WTC11 (cell line): ENCODE data around the gene SLC38A10. TPM values are rescaled to one million over a fixed set of nuclear protein-coding genes. Genes with fewer than 3 reads are reported as not detected.

Experiments
- ATAC-seq: fragments of 200-7000 bp; cut with Tn5 transposase; 2 replicates; pipeline ENCODE4 v1.10.0; 2021; ENCODE audit warnings: mild to moderate bottlenecking, moderate library complexity
- CTCF ChIA-PET: fragments of 300-600 bp; sonication (Branson Sonifier 250); formaldehyde crosslinking; loops from one replicate; lab custom pipeline; 2021; ENCODE audit warnings: antibody characterized with exemption; lab: Charles Lee
- POLR2A ChIA-PET: fragments of 350-600 bp; sonication (Branson Sonifier 250); formaldehyde crosslinking; loops from one replicate; lab custom pipeline; 2021; ENCODE audit warnings: antibody characterized with exemption; lab: Charles Lee
- DNase-seq: peaks from one replicate; pipeline ENCODE4 v3.0.0; 2021; ENCODE audit warnings: low spot score
- H3K27ac Mint-ChIP-seq: 2 replicates; pipeline ENCODE4 v1.8.0; 2021; ENCODE audit warnings: mixed read lengths
- H3K27me3 Mint-ChIP-seq: 2 replicates; pipeline ENCODE4 v1.8.0; 2021; ENCODE audit warnings: low read depth, mild to moderate bottlenecking, moderate library complexity, mixed read lengths
- H3K36me3 Mint-ChIP-seq: 2 replicates; pipeline ENCODE4 v1.8.0; 2021; ENCODE audit warnings: mixed read lengths
- H3K4me1 Mint-ChIP-seq: 2 replicates; pipeline ENCODE4 v1.8.0; 2022; ENCODE audit warnings: mixed read lengths
- H3K4me3 Mint-ChIP-seq: 2 replicates; pipeline ENCODE4 v1.8.0; 2021; ENCODE audit warnings: mild to moderate bottlenecking, moderate library complexity, mixed read lengths
- H3K9me3 Mint-ChIP-seq: 2 replicates; pipeline ENCODE4 v1.8.0; 2021; ENCODE audit warnings: mixed read lengths
- ATF1 ChIP-seq: sonication (generic); formaldehyde crosslinking; IDR thresholded peaks from 2 replicates; pipeline ENCODE4 v1.8.1; 2023; ENCODE audit warnings: mild to moderate bottlenecking, moderate library complexity, missing genetic modification reagents
- ELF4 ChIP-seq: sonication (generic); formaldehyde crosslinking; IDR thresholded peaks from 2 replicates; pipeline ENCODE4 v1.8.1; 2022; ENCODE audit warnings: low read depth, mild to moderate bottlenecking, moderate library complexity, missing genetic modification reagents
- EMX1 ChIP-seq: fragments of 250-450 bp; sonication (Bioruptor Pico); IDR thresholded peaks from 2 replicates; pipeline ENCODE4 v1.8.0; 2021; ENCODE audit warnings: mild to moderate bottlenecking
- FOXP1 ChIP-seq: sonication (generic); formaldehyde crosslinking; IDR thresholded peaks from 2 replicates; pipeline ENCODE4 v1.8.0; 2022; ENCODE audit warnings: missing genetic modification reagents, mild to moderate bottlenecking, moderate library complexity, borderline replicate concordance
- GABPB1 ChIP-seq: sonication (generic); formaldehyde crosslinking; IDR thresholded peaks from 2 replicates; pipeline ENCODE4 v1.8.1; 2023; ENCODE audit warnings: mild to moderate bottlenecking, missing genetic modification reagents
- GRHL2 ChIP-seq: fragments of 250-450 bp; sonication (Bioruptor Pico); IDR thresholded peaks from 2 replicates; pipeline ENCODE4 v1.8.0; 2022; ENCODE audit warnings: mild to moderate bottlenecking, moderate library complexity; ENCODE audit not compliant: insufficient replicate concordance, severe bottlenecking
- JUN ChIP-seq: sonication (generic); formaldehyde crosslinking; IDR thresholded peaks from 2 replicates; pipeline ENCODE4 v1.8.0; 2023; ENCODE audit warnings: mild to moderate bottlenecking, missing genetic modification reagents
- NFE2L1 ChIP-seq: sonication (generic); formaldehyde crosslinking; IDR thresholded peaks from 2 replicates; pipeline ENCODE4 v1.8.1; 2023; ENCODE audit warnings: missing genetic modification reagents
- NFYB ChIP-seq: sonication (generic); formaldehyde crosslinking; conservative IDR thresholded peaks from 2 replicates; pipeline ENCODE4 v1.8.0; 2022; ENCODE audit warnings: low read depth, missing genetic modification reagents
- TCF7 ChIP-seq: sonication (generic); formaldehyde crosslinking; IDR thresholded peaks from 2 replicates; pipeline ENCODE4 v1.8.0; 2022; ENCODE audit warnings: mild to moderate bottlenecking, low read depth, missing genetic modification reagents, moderate library complexity
- TEAD4 ChIP-seq: sonication (generic); formaldehyde crosslinking; IDR thresholded peaks from 2 replicates; pipeline ENCODE4 v1.8.0; 2022; ENCODE audit warnings: mild to moderate bottlenecking, missing genetic modification reagents
- ZNF423 ChIP-seq: fragments of 250-450 bp; sonication (Bioruptor Pico); IDR thresholded peaks from 2 replicates; pipeline ENCODE4 v2.1.2; 2022; ENCODE audit warnings: mild to moderate bottlenecking, moderate library complexity
- total RNA-seq: library from RNA; stranded (reverse); gene quantifications from 3 replicates; pipeline ENCODE4 v1.2.3, GENCODE V29; 2021
- TF ChIP-seq, protein P1 (sequence below): sonication (generic); formaldehyde crosslinking; IDR thresholded peaks from 2 replicates; pipeline ENCODE4 v1.8.1; 2023; ENCODE audit warnings: mild to moderate bottlenecking, missing genetic modification reagents, moderate library complexity
- TF ChIP-seq, protein P2 (sequence below): sonication (generic); formaldehyde crosslinking; IDR thresholded peaks from 2 replicates; pipeline ENCODE4 v1.8.0; 2022; ENCODE audit warnings: mild to moderate bottlenecking, missing genetic modification reagents
- TF ChIP-seq, protein P3 (sequence below): sonication (generic); formaldehyde crosslinking; IDR thresholded peaks from 2 replicates; pipeline ENCODE4 v1.8.0; 2022; ENCODE audit warnings: mild to moderate bottlenecking, missing genetic modification reagents
- TF ChIP-seq, protein P4 (sequence below): sonication (generic); formaldehyde crosslinking; IDR thresholded peaks from 2 replicates; pipeline ENCODE4 v1.8.1; 2023; ENCODE audit warnings: mild to moderate bottlenecking, missing genetic modification reagents
- TF ChIP-seq, protein P5 (sequence below): sonication (generic); formaldehyde crosslinking; IDR thresholded peaks from 2 replicates; pipeline ENCODE4 v1.8.1; 2022; ENCODE audit warnings: mild to moderate bottlenecking, moderate library complexity, missing genetic modification reagents
- TF ChIP-seq, protein P6 (sequence below): fragments of 250-450 bp; sonication (Bioruptor Pico); conservative IDR thresholded peaks from 2 replicates; pipeline ENCODE4 v1.9.0; 2021; ENCODE audit warnings: mild to moderate bottlenecking
- TF ChIP-seq, protein P7 (sequence below): fragments of 250-450 bp; sonication (Bioruptor Pico); IDR thresholded peaks from 2 replicates; pipeline ENCODE4 v1.8.0; 2021; ENCODE audit warnings: mild to moderate bottlenecking
- TF ChIP-seq, protein P8 (sequence below): sonication (generic); formaldehyde crosslinking; conservative IDR thresholded peaks from 2 replicates; pipeline ENCODE4 v1.8.1; 2022; ENCODE audit warnings: mild to moderate bottlenecking, missing genetic modification reagents

The SLC38A10 gene
- total RNA-seq, 1 experiment from 2014 or later: 47.0 TPM

DNA sequence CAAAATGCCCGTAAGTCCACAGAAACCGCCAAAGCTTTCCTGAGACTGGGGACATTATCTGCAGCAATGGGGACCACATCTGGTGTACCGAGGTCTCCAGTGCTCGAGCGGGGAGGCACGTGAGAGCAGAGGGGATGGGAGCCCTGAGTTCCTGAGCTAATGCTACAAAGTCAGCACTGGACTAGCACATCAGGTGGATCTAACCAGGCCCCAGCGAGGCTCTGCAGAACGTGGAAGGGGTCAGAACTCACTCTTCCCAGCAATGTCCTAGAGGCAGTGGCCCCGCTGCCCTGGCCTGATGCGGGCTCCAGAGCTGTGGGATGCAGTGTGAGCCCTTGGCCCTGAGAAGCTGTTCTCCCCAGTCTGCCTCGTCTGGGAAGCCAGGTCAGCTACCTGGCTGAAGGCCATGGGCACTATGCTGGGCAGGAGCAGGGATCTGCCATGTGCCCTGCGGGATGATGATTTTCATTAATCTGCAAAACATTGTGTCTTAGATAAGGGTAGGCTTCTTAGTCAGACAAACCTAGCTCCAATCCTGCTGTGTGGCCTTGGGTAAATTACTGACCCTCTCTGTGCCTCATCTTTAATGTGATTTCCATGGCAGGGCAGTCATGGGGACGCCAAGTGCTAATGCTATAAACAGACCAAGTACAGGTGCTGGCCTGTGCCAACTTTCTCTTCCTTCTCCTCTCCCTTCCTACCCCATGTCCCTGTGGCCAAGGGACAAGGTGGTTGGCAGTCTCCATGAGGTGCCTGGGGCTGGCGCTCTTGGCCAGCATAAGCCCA lies 40.1 kb upstream of the SLC38A10 start:
- TF ChIP-seq, protein P1, sequence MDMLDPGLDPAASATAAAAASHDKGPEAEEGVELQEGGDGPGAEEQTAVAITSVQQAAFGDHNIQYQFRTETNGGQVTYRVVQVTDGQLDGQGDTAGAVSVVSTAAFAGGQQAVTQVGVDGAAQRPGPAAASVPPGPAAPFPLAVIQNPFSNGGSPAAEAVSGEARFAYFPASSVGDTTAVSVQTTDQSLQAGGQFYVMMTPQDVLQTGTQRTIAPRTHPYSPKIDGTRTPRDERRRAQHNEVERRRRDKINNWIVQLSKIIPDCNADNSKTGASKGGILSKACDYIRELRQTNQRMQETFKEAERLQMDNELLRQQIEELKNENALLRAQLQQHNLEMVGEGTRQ (CRISPR knock-in tag): no peak
- TF ChIP-seq GABPB1 (CRISPR knock-in tag): no peak
- TF ChIP-seq, protein P2, sequence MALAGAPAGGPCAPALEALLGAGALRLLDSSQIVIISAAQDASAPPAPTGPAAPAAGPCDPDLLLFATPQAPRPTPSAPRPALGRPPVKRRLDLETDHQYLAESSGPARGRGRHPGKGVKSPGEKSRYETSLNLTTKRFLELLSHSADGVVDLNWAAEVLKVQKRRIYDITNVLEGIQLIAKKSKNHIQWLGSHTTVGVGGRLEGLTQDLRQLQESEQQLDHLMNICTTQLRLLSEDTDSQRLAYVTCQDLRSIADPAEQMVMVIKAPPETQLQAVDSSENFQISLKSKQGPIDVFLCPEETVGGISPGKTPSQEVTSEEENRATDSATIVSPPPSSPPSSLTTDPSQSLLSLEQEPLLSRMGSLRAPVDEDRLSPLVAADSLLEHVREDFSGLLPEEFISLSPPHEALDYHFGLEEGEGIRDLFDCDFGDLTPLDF (CRISPR knock-in tag): no peak
- ChIA-PET POLR2A (no interaction called here), CTCF (interaction anchor here (0.5 to 3.2 kb wide), 4 partner anchors 26 to 233 kb away, joined by 3 to 14 read pairs (median 4); no protein-coding TSS in a partner anchor)
- H3K4me1 Mint-ChIP-seq: peaks cover 26% of the 10 kb centered on the region
- peaks cover 15% of the 10 kb centered on the region for H3K27me3 Mint-ChIP-seq
- H3K4me3 Mint-ChIP-seq: no peak overlapping the region
- DNase-seq (no peak), ATAC-seq (no peak)
- H3K36me3 Mint-ChIP-seq: no peaks in the 10 kb centered on the region
- no peaks in the 10 kb centered on the region for H3K9me3 Mint-ChIP-seq
- no peak overlapping the region for H3K27ac Mint-ChIP-seq

DNA sequence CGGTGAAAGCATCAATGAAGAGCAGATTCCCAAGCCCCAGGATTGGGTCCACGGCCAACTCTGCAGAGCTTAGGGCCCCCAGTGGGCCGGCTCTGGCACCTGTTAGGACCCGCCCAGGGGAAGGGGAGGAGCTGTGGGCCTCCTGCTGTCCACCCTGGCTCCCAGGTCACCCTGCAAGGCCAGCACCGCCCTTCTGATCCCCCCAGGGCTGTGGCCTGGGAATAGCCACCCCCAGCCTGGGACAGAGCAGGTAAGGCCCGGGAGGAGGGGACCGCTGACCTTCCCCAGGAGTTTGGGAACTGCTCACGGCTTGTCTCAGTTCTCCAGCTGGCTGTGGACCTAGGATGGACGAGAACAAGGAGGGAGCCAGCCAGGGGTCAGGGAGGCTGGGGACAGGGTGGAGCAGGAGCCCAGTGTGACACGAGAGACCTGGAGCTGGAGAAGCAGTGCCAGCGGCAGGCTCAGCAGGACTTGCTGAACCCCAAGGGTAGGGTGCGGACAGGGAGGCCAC lies 39.3 kb upstream of the SLC38A10 start:
- ATAC-seq (no peak), DNase-seq (no peak)
- H3K4me1 Mint-ChIP-seq: peaks cover 26% of the 10 kb centered on the region
- no peaks in the 10 kb centered on the region for H3K36me3 Mint-ChIP-seq
- H3K27ac Mint-ChIP-seq: no peak overlapping the region
- TF ChIP-seq NFYB (CRISPR knock-in tag): no peak
- TF ChIP-seq JUN (CRISPR knock-in tag): no peak
- no peak for TF ChIP-seq ELF4 (CRISPR knock-in tag)
- TF ChIP-seq EMX1 (CRISPR knock-in tag): no peak
- no peak for TF ChIP-seq NFE2L1 (CRISPR knock-in tag)
- no peak for TF ChIP-seq TCF7 (CRISPR knock-in tag)
- peaks cover 7% of the 10 kb centered on the region for H3K27me3 Mint-ChIP-seq
- ChIA-PET POLR2A (no interaction called here), CTCF (interaction anchor here (0.5 to 3.2 kb wide), 4 partner anchors 25 to 232 kb away, joined by 3 to 14 read pairs (median 4); no protein-coding TSS in a partner anchor)
- H3K9me3 Mint-ChIP-seq: no peaks in the 10 kb centered on the region
- H3K4me3 Mint-ChIP-seq: no peak overlapping the region

DNA sequence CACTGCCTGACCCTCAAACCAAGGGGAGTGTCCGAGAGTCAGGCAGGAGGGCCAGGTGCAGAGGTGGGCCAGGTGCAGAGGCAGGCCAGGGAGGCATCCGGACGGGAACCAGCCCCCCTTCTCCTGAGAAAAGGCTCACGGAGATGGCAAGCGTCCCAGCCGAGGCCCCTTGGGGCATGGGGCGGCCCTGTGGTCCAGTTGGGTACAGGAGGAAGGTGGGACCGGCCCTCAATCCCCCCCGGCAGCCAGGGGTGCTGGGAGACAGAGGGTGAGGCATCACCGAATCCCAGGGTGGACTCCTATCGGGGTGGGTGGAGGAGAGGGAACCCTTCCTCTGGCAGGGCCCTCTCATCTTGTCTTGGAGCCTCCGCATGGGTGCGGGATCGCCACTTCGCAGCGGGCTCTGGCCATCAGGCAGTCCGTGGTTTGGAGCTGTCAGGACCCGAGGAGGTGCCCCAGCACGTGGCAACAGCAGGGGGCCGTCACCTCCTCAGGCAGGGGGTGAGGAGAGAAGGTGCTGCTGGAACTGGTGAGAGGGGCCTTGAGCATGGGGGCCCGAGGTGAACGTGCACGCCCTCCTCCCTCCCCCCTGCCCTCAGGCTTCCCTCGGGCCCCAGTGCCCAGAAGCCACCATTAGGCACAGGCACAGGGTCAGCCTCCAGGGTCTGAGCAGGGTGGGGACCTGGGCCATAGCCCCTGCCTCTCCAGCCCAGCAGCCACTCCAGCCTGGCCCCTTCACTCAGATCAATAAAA lies 38.7 kb upstream of the SLC38A10 start:
- H3K4me3 Mint-ChIP-seq: no peak overlapping the region
- H3K27ac Mint-ChIP-seq: no peak overlapping the region
- ChIA-PET CTCF (interaction anchor here (1.1 to 3.2 kb wide), 3 partner anchors 24 to 104 kb away, joined by 3 to 14 read pairs (median 3); no protein-coding TSS in a partner anchor), POLR2A (no interaction called here)
- H3K36me3 Mint-ChIP-seq: no peaks in the 10 kb centered on the region
- no peak for DNase-seq
- peaks cover 23% of the 10 kb centered on the region for H3K4me1 Mint-ChIP-seq
- no peak for ATAC-seq
- no peaks in the 10 kb centered on the region for H3K9me3 Mint-ChIP-seq
- H3K27me3 Mint-ChIP-seq: peaks cover under 1% of the 10 kb centered on the region
- TF ChIP-seq FOXP1 (no peak), TEAD4 (CRISPR knock-in tag) (no peak), GRHL2 (CRISPR knock-in tag) (no peak), ATF1 (CRISPR knock-in tag) (no peak), ZNF423 (no peak)
- TF ChIP-seq, protein P3, sequence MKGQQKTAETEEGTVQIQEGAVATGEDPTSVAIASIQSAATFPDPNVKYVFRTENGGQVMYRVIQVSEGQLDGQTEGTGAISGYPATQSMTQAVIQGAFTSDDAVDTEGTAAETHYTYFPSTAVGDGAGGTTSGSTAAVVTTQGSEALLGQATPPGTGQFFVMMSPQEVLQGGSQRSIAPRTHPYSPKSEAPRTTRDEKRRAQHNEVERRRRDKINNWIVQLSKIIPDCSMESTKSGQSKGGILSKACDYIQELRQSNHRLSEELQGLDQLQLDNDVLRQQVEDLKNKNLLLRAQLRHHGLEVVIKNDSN: no peak
- TF ChIP-seq, protein P4, sequence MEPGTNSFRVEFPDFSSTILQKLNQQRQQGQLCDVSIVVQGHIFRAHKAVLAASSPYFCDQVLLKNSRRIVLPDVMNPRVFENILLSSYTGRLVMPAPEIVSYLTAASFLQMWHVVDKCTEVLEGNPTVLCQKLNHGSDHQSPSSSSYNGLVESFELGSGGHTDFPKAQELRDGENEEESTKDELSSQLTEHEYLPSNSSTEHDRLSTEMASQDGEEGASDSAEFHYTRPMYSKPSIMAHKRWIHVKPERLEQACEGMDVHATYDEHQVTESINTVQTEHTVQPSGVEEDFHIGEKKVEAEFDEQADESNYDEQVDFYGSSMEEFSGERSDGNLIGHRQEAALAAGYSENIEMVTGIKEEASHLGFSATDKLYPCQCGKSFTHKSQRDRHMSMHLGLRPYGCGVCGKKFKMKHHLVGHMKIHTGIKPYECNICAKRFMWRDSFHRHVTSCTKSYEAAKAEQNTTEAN (CRISPR knock-in tag): no peak
- TF ChIP-seq, protein P5, sequence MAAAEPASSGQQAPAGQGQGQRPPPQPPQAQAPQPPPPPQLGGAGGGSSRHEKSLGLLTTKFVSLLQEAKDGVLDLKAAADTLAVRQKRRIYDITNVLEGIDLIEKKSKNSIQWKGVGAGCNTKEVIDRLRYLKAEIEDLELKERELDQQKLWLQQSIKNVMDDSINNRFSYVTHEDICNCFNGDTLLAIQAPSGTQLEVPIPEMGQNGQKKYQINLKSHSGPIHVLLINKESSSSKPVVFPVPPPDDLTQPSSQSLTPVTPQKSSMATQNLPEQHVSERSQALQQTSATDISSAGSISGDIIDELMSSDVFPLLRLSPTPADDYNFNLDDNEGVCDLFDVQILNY (CRISPR knock-in tag): no peak
- TF ChIP-seq, protein P6, sequence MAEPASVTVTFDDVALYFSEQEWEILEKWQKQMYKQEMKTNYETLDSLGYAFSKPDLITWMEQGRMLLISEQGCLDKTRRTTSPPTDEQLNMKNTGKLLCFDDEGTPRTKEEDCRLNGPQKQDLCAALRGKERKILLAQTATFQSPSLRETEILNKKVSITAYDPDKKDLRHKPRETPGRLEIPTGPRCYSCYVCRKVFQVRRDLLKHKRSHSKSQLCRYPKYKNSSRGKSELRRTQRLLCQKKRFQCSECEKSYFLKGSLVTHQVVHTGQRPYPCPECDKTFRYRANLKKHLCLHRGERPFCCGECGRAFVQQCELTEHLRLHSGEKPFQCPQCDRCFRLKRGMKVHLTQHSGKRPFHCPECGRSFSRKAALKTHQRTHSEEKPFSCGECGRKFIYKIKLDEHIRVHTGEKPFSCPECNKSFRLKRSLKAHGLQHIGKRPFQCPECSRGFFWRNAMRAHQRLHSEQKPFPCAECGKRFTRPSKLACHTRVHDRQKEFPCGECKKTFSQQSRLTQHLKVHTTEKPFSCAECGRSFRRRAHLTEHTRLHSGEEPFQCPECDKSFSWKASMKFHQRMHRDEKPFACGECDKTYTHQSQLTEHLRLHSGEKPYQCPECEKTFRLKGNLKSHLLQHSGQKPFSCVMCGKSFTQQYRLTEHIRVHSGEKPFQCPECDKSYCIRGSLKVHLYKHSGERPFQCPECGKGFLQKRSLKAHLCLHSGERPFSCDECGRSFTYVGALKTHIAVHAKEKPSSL (CRISPR knock-in tag): no peak
- TF ChIP-seq, protein P7, sequence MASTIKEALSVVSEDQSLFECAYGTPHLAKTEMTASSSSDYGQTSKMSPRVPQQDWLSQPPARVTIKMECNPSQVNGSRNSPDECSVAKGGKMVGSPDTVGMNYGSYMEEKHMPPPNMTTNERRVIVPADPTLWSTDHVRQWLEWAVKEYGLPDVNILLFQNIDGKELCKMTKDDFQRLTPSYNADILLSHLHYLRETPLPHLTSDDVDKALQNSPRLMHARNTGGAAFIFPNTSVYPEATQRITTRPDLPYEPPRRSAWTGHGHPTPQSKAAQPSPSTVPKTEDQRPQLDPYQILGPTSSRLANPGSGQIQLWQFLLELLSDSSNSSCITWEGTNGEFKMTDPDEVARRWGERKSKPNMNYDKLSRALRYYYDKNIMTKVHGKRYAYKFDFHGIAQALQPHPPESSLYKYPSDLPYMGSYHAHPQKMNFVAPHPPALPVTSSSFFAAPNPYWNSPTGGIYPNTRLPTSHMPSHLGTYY (CRISPR knock-in tag): no peak
- TF ChIP-seq, protein P8, sequence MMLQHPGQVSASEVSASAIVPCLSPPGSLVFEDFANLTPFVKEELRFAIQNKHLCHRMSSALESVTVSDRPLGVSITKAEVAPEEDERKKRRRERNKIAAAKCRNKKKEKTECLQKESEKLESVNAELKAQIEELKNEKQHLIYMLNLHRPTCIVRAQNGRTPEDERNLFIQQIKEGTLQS (CRISPR knock-in tag): no peak
